ENCODE measurements around the gene IGSF23.
"Not testable (repeated sequence)": the region's sequence is repeated elsewhere in the genome, so short reads cannot be mapped to it uniquely, and the experiment has no call there.

The IGSF23 gene

GRCh38 chr19:44607049-44607448 is 6.3 kb upstream of the IGSF23 start:
- TF ChIP-seq CTCF (IDR thresholded peaks at IDR 0.05) (no peak), ZFX (IDR thresholded peaks at IDR 0.05; ENCODE audit: borderline replicate concordance) (no peak)
- H3K27ac ChIP-seq: no peak overlapping the region

GRCh38 chr19:44607917-44608316 is 5.4 kb upstream of the IGSF23 start:
- H3K27ac ChIP-seq: no peak overlapping the region
- TF ChIP-seq CTCF (IDR thresholded peaks at IDR 0.05): no peak
- no peak for TF ChIP-seq ZFX (IDR thresholded peaks at IDR 0.05; ENCODE audit: borderline replicate concordance)

GRCh38 chr19:44608391-44608821 is 5.0 kb upstream of the IGSF23 start:
- H3K27ac ChIP-seq: no peak overlapping the region
- TF ChIP-seq CTCF (IDR thresholded peaks at IDR 0.05) (no peak), ZFX (IDR thresholded peaks at IDR 0.05; ENCODE audit: borderline replicate concordance) (no peak)

- no peak overlapping the region for H3K27ac ChIP-seq
- TF ChIP-seq CTCF (IDR thresholded peaks at IDR 0.05): no peak
- TF ChIP-seq ZFX (IDR thresholded peaks at IDR 0.05; ENCODE audit: borderline replicate concordance): no peak
Measured at GRCh38 chr19:44609219-44609618, 4.1 kb upstream of the IGSF23 start.

GRCh38 chr19:44610497-44610896 is 2.9 kb upstream of the IGSF23 start:
- TF ChIP-seq CTCF (IDR thresholded peaks at IDR 0.05): peak; percentile 45
- not testable (repeated sequence) for H3K27ac ChIP-seq

- H3K27ac ChIP-seq: no peak overlapping the region
- no peak for TF ChIP-seq ZFX (IDR thresholded peaks at IDR 0.05; ENCODE audit: borderline replicate concordance)
- no peak for TF ChIP-seq CTCF (IDR thresholded peaks at IDR 0.05)
Measured at GRCh38 chr19:44611812-44612295, 1.5 kb upstream of the IGSF23 start.

- TF ChIP-seq ZFX (IDR thresholded peaks at IDR 0.05; ENCODE audit: borderline replicate concordance) (no peak), CTCF (IDR thresholded peaks at IDR 0.05) (no peak)
Measured at GRCh38 chr19:44614313-44614712, 950 bp downstream of the IGSF23 start.

More at GRCh38 chr19:44614313-44614712, 950 bp downstream of the IGSF23 start:
- no peak overlapping the region for H3K27ac ChIP-seq
